Measurements from ENCODE around the gene HTT. TPM values are rescaled to one million over a fixed set of nuclear protein-coding genes. Genes with fewer than 3 reads are reported as not detected.

The HTT gene
- total and polyA plus RNA-seq, 4 donors = 8.6 to 39.8 (median 16.4) TPM

- no peaks in the 10 kb centered on the region for H3K9me3 ChIP-seq (ENCODE audit: control insufficient read depth in 4 of 4, low read length in 3 of 4)
- H3K27ac ChIP-seq (ENCODE audit: low read depth in 1 of 2, low read length in 2 of 2) = no peak overlapping the region
- no peaks in the 10 kb centered on the region for H3K36me3 ChIP-seq (ENCODE audit: control insufficient read depth in 4 of 4, insufficient read depth in 3 of 4, low read depth in 1 of 4, low read length in 3 of 4)
- DNase-seq (ENCODE audit: low spot score) = no peak
- TF ChIP-seq TAF1 (conservative IDR thresholded peaks at IDR 0.05) = no peak
- no peak for TF ChIP-seq HNF4A (conservative IDR thresholded peaks at IDR 0.05)
- TF ChIP-seq MAX (IDR thresholded peaks at IDR 0.05) = no peak
- TF ChIP-seq CTCF (IDR thresholded peaks at IDR 0.05; ENCODE audit: low read depth, low read length, missing input control) = no peak
- H3K4me1 ChIP-seq (ENCODE audit: control insufficient read depth in 4 of 4, insufficient read depth in 4 of 4, low read length in 3 of 4) = peaks cover 3 to 19% (median 10%) of the 10 kb centered on the region in 4 donors
- WGBS = 94% methylated on average over 11 of the region's 11 CpGs
- no peaks in the 10 kb centered on the region for H3K27me3 ChIP-seq (ENCODE audit: control insufficient read depth in 4 of 4, insufficient read depth in 4 of 4, low read length in 3 of 4)
- H3K9ac ChIP-seq (ENCODE audit: low read depth in 1 of 2, low read length in 2 of 2) = no peak overlapping the region
- no peak overlapping the region for H3K4me3 ChIP-seq (ENCODE audit: low read depth in 1 of 3, low read length in 3 of 3)
Observed at GRCh38 chr4:3043282-3044020, 31.0 kb upstream of the HTT start.

GRCh38 chr4:3044870-3045819, 29.3 kb upstream of the HTT start:
- Histone ChIP-seq H3K36me3 (ENCODE audit: control insufficient read depth in 4 of 4, insufficient read depth in 3 of 4, low read depth in 1 of 4, low read length in 3 of 4) (no peaks in the 10 kb centered on the region), H3K9ac (ENCODE audit: low read depth in 1 of 2, low read length in 2 of 2) (no peak overlapping the region), H3K9me3 (ENCODE audit: control insufficient read depth in 4 of 4, low read length in 3 of 4) (no peaks in the 10 kb centered on the region), H3K27ac (ENCODE audit: low read depth in 1 of 2, low read length in 2 of 2) (no peak overlapping the region), H3K4me3 (ENCODE audit: low read depth in 1 of 3, low read length in 3 of 3) (no peak overlapping the region), H3K4me1 (ENCODE audit: control insufficient read depth in 4 of 4, insufficient read depth in 4 of 4, low read length in 3 of 4) (peaks cover 3 to 19% (median 10%) of the 10 kb centered on the region in 4 donors), H3K27me3 (ENCODE audit: control insufficient read depth in 4 of 4, insufficient read depth in 4 of 4, low read length in 3 of 4) (no peaks in the 10 kb centered on the region)
- WGBS = 78% methylated on average over 22 of the region's 22 CpGs
- TF ChIP-seq TAF1 (conservative IDR thresholded peaks at IDR 0.05) (no peak), SP1 (IDR thresholded peaks at IDR 0.05) (peak; percentile 37)
- no peak for DNase-seq (ENCODE audit: low spot score)

GRCh38 chr4:3046162-3046561, 28.3 kb upstream of the HTT start:
- no peaks in the 10 kb centered on the region for H3K36me3 ChIP-seq (ENCODE audit: control insufficient read depth in 4 of 4, insufficient read depth in 3 of 4, low read depth in 1 of 4, low read length in 3 of 4)
- H3K27me3 ChIP-seq (ENCODE audit: control insufficient read depth in 4 of 4, insufficient read depth in 4 of 4, low read length in 3 of 4) = no peaks in the 10 kb centered on the region
- no peak overlapping the region for H3K9ac ChIP-seq (ENCODE audit: low read depth in 1 of 2, low read length in 2 of 2)
- WGBS = 85% methylated on average over 7 of the region's 7 CpGs
- H3K4me3 ChIP-seq (ENCODE audit: low read depth in 1 of 3, low read length in 3 of 3) = no peak overlapping the region
- no peaks in the 10 kb centered on the region for H3K9me3 ChIP-seq (ENCODE audit: control insufficient read depth in 4 of 4, low read length in 3 of 4)
- TF ChIP-seq TAF1 (conservative IDR thresholded peaks at IDR 0.05) (no peak), CTCF (IDR thresholded peaks at IDR 0.05; ENCODE audit: low read depth, low read length, missing input control) (no peak), ZBTB33 (IDR thresholded peaks at IDR 0.05) (no peak), NR2F2 (IDR thresholded peaks at IDR 0.05) (no peak), YY1 (IDR thresholded peaks at IDR 0.05) (no peak)
- peaks cover 2 to 17% (median 10%) of the 10 kb centered on the region in 4 donors for H3K4me1 ChIP-seq (ENCODE audit: control insufficient read depth in 4 of 4, insufficient read depth in 4 of 4, low read length in 3 of 4)
- H3K27ac ChIP-seq (ENCODE audit: low read depth in 1 of 2, low read length in 2 of 2) = no peak overlapping the region
- no peak for DNase-seq (ENCODE audit: low spot score)
